ENCODE results near the gene GALNT10. TPM values are rescaled to one million over a fixed set of nuclear protein-coding genes. Genes with fewer than 3 reads are reported as not detected.
A peak's percentile ranks its signal among the peaks of the same experiment; 100 is the strongest.

The GALNT10 gene
- total and polyA plus RNA-seq, 8 donors: 5.3 to 76.4 (median 27.4) TPM

DNA sequence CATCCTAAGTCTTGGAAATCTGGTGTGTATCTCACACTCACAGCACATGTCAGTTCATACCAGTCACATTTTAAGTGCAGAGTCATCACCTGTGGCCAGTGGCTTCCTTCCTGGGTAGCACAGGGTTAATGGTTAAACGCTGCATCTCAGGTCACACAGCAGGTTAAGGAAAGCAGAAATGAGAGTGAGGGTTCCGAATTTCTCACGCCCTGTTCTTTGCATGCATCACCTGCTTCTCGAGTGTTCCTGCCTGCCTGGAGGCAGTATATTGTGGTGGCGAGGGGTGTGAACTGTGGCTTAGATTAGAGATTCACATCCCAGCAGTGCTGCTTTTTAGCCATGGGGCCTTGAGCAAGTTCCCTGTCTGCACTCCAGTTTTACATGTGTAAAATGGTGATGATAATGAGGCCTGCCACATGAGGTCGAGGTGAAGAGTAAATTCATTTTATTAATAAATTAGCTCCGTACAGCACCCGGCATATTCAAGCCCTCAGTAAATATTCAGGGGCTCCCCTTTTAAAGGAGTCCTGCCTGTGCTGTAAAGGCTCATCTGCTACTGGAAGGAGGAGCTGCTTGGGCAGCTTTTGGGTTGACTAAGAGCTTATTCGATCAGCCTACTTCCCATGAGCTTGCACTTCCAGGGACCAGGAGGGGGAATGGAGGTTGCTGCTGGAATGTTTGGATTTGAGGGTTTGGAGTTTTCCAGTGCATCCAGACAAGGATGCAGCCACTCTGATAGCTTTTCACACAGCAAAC lies 194.1 kb downstream of the GALNT10 start:
- Histone ChIP-seq H3K36me3 (peaks cover 13 to 71% (median 65%) of the 10 kb centered on the region in 4 donors), H3K4me1 (peaks cover 0 to 21% (median 7%) of the 10 kb centered on the region in 4 donors), H3K9me3 (no peaks in the 10 kb centered on the region), H3K27me3 (no peaks in the 10 kb centered on the region), H3K27ac (peak overlapping the region in 1 of 5 donors; percentile 14), H3K4me3 (no peak overlapping the region)
- DNase-seq: no peak
- 59 to 64% (median 60%) methylated on average over 9 of the region's 9 CpGs for WGBS, 5 donors
- intact Hi-C loops (cut with DNase I; ENCODE audit: low total_unique reads): no loop called here
- TF ChIP-seq POLR2AphosphoS5 (IDR thresholded peaks at IDR 0.05) (no peak), EP300 (IDR thresholded peaks at IDR 0.05) (no peak), POLR2A (IDR thresholded peaks at IDR 0.05) (no peak)
- TF ChIP-seq, protein P1, sequence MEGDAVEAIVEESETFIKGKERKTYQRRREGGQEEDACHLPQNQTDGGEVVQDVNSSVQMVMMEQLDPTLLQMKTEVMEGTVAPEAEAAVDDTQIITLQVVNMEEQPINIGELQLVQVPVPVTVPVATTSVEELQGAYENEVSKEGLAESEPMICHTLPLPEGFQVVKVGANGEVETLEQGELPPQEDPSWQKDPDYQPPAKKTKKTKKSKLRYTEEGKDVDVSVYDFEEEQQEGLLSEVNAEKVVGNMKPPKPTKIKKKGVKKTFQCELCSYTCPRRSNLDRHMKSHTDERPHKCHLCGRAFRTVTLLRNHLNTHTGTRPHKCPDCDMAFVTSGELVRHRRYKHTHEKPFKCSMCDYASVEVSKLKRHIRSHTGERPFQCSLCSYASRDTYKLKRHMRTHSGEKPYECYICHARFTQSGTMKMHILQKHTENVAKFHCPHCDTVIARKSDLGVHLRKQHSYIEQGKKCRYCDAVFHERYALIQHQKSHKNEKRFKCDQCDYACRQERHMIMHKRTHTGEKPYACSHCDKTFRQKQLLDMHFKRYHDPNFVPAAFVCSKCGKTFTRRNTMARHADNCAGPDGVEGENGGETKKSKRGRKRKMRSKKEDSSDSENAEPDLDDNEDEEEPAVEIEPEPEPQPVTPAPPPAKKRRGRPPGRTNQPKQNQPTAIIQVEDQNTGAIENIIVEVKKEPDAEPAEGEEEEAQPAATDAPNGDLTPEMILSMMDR (IDR thresholded peaks at IDR 0.05): no peak

DNA sequence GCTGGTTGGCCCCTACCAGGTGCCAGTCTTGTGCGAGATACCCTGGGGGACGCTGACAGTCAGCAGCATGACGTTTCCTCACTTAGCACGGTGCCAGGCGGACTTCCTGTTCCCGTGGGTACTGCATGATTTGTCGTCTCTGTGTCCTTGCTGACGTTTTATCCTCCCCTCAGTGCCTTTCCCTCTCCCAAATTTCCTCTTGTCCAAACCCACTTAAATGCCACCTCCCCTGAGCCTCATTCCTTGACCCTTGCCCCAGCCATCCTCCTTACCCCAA lies 194.6 kb downstream of the GALNT10 start:
- TF ChIP-seq POLR2AphosphoS5 (IDR thresholded peaks at IDR 0.05): no peak
- Histone ChIP-seq H3K27me3 (no peaks in the 10 kb centered on the region), H3K4me3 (no peak overlapping the region), H3K36me3 (peaks cover 10 to 69% (median 63%) of the 10 kb centered on the region in 4 donors), H3K27ac (peak overlapping the region in 1 of 5 donors; percentile 14), H3K4me1 (peaks cover 0 to 21% (median 7%) of the 10 kb centered on the region in 4 donors), H3K9me3 (no peaks in the 10 kb centered on the region)
- intact Hi-C loops (cut with DNase I; ENCODE audit: low total_unique reads): no loop called here
- WGBS, 5 donors: 63 to 80% (median 65%) methylated on average over 8 of the region's 8 CpGs
- no peak for DNase-seq

DNA sequence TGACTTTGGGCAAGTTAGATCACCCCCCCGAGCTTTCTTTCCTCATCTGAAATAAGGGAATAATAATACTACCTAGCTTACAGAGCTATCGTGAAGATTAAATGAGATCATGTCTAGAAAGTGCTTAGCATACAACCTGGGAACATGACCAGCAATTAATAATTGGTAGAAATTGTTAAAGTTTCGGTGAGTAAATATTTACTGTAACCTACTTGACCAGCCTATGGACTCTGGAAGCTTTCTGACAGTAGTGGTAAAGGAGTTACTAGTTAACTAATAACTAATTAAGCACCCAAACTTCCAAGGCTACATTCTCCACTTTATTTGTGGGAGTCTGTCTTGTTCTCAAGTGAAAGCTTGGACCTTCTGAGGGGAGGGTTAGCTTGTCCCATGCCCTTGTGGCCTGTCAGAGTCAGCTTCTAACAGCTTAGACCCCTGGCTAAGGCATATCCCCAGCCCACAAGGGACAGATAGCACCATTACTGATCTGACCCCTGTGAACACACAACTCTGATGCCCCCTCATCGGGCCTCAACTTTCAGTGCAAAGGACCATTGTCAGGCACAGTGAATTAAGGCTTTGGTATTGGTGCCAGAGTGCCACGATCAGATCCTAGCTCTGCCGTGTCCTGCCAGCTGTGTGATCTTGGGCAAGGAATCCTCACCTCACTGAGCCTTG lies 196.6 kb downstream of the GALNT10 start:
- peaks cover 0 to 21% (median 7%) of the 10 kb centered on the region in 4 donors for H3K4me1 ChIP-seq
- H3K27ac ChIP-seq: peak overlapping the region in 2 of 5 donors; percentile 19 to 55
- no peak overlapping the region for H3K4me3 ChIP-seq
- no peaks in the 10 kb centered on the region for H3K9me3 ChIP-seq
- intact Hi-C loops (cut with DNase I; ENCODE audit: low total_unique reads): no loop called here
- TF ChIP-seq POLR2A (IDR thresholded peaks at IDR 0.05): no peak
- no peak for TF ChIP-seq POLR2AphosphoS5 (IDR thresholded peaks at IDR 0.05)
- TF ChIP-seq, protein P1 (IDR thresholded peaks at IDR 0.05): no peak
- TF ChIP-seq EP300 (IDR thresholded peaks at IDR 0.05): no peak
- WGBS, 5 donors: 37 to 66% (median 59%) methylated on average over 6 of the region's 6 CpGs
- DNase-seq: no peak
- peaks cover 5 to 69% (median 61%) of the 10 kb centered on the region in 4 donors for H3K36me3 ChIP-seq
- H3K27me3 ChIP-seq: no peaks in the 10 kb centered on the region

DNA sequence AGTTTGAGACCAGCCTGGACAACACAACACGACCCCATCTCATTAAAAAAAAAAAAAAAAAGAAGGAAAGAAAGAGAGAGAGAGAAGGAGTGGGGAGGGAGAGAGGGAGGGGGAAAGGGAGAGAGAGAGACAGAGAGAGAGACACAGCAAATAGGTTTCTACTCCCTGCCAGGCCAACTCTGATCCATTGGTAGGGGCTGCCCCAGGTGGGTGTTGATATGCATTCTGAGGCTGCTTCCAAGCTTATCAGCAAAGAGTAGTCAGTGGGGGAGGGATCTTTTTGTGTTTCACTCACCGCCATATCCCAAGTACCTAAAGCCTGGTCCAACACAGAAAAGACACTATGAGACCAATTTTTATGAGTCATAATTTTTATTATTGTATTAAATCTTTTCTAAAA lies 198.3 kb downstream of the GALNT10 start:
- H3K4me1 ChIP-seq: peaks cover 0 to 21% (median 10%) of the 10 kb centered on the region in 4 donors

More for the DNA sequence above, 198.3 kb downstream of the GALNT10 start:
- no peak for DNase-seq
- peaks cover 9 to 68% (median 57%) of the 10 kb centered on the region in 4 donors for H3K36me3 ChIP-seq
- TF ChIP-seq EP300 (IDR thresholded peaks at IDR 0.05): no peak
- TF ChIP-seq POLR2AphosphoS5 (IDR thresholded peaks at IDR 0.05): no peak
- TF ChIP-seq POLR2A (IDR thresholded peaks at IDR 0.05): no peak
- TF ChIP-seq, protein P1 (IDR thresholded peaks at IDR 0.05): no peak
- no peaks in the 10 kb centered on the region for H3K27me3 ChIP-seq
- H3K27ac ChIP-seq: no peak overlapping the region
- H3K9me3 ChIP-seq: no peaks in the 10 kb centered on the region
- WGBS, 5 donors: 86 to 100% (median 89%) methylated on average over 2 of the region's 2 CpGs
- intact Hi-C loops (cut with DNase I; ENCODE audit: low total_unique reads): no loop called here
- H3K4me3 ChIP-seq: no peak overlapping the region

Measured in stomach (tissue), 9 donors.